Measurements from ENCODE around the gene ZFP64.

DNA sequence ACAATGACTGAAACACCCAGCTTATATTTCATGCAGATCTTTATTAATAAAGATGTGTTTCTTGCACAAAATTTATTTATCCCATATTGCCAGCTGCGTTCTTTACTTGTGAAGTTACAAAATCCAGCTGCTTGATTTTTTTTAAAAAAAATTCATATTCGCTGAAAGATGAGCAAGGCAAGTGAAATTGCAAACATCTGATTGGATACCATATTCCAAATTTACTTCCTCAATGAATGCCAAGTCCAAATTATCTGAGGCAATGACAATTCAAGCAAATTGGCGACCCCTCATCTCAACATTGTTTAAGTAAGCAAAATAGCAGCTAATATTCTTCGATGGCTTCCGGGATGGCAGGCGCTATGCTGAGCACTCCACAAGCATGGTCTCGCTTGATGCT, 37.7 kb downstream of the ZFP64 start:
- TF ChIP-seq, protein P1, sequence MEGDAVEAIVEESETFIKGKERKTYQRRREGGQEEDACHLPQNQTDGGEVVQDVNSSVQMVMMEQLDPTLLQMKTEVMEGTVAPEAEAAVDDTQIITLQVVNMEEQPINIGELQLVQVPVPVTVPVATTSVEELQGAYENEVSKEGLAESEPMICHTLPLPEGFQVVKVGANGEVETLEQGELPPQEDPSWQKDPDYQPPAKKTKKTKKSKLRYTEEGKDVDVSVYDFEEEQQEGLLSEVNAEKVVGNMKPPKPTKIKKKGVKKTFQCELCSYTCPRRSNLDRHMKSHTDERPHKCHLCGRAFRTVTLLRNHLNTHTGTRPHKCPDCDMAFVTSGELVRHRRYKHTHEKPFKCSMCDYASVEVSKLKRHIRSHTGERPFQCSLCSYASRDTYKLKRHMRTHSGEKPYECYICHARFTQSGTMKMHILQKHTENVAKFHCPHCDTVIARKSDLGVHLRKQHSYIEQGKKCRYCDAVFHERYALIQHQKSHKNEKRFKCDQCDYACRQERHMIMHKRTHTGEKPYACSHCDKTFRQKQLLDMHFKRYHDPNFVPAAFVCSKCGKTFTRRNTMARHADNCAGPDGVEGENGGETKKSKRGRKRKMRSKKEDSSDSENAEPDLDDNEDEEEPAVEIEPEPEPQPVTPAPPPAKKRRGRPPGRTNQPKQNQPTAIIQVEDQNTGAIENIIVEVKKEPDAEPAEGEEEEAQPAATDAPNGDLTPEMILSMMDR (conservative IDR thresholded peaks at IDR 0.05) = no peak
- TF ChIP-seq EZH2 (IDR thresholded peaks at IDR 0.05; ENCODE audit: low read depth) = no peak

All from PC-9 (cell line).